ENCODE results near the gene MC4R.
"Not testable (repeated sequence)": the region's sequence is repeated elsewhere in the genome, so short reads cannot be mapped to it uniquely, and the experiment has no call there.

The MC4R gene

DNA sequence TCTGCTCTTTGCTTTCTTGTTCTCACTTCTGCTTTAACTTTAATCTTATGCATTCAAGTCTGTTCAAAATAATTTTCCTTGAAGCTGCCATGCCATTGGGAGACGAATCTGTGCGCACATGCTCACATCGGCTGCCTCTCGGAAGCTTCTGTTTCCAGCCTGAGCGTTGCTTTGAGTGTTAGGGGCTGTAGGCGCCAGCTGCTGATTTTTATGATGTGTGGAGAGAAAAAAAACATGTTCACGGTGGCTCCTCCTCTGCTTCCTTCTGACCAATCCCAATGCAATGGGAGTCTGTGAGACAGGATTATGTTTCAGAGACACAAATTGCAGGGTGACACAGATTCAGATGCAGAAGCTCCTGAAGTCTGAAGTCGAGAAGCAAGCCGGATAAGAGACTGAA, at the start of gene MC4R:
Gene MC4R (minus strand): TSS at position 180 of the 400 bp plus-strand sequence. CDS start 426 bp downstream, outside the sequence.
- peak; percentile 72 for DNase-seq (ENCODE audit: low read depth)

DNA sequence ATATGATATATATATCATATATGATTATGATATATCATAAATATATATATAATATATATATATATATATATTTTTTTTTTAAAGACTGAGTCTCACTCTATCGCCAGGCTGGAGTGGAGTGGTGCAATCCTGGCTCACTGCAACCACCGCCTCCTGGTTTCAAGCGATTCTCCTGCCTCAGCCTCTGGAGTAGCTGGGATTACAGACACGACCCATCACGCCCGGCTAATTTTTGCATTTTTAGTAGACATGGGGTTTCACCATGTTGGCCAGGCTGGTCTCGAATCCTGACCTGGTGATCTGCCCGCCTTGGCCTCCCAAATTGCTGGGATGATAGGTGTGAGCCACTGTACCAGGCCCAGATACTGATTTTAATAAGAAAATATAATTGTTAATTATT, 49.7 kb upstream of the MC4R start:
- DNase-seq (ENCODE audit: low read depth) = not testable (repeated sequence)

GRCh38 chr18:60421356-60422118, 49.0 kb upstream of the MC4R start:
- DNase-seq (ENCODE audit: low read depth) = peak; percentile 7

DNA sequence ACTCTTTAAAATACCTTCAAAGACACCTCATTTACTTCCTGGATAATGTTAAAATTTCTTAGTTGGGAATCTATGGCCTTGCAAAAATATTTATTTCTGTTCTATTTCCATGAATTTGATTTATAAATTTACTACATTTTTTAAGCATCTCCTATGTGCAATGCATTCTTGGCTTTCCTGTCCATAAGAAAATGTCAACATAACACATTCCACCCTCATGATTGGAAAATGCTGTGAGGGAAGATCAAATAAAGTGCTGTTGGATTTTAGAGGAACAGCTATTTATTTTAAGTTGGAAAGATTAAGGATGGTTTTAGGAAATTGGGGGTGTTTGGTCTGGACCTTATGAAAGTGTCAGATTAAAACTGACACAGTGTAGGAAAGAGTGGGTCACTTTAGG, 45.4 kb upstream of the MC4R start:
- DNase-seq (ENCODE audit: low read depth) = no peak

DNA sequence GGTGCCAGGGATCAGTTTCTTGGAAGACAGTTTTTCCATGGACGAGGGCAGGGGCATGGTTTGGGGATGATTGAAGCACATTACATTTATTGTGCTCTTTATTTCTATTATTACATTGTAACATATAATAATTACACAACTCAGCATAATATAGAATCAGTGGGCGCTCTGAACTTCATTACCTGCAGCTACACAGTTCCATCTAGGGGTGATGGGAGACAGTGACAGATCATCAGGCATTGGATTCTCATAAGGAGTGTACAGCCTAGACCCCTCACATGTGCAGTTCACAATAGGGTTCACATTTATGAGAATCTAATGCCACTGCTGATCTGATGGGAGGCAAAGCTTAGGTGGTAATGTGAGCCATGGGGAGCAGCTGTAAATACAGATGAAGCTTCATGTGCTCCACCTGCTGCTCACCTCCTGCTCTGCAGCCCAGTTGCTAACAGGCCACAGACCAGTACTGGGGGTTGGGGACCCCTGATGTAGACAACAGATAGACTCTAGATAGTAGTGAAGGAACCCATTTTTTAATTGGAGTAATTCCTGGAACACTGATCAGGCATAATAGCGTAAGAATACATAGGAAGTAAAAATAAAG, 41.5 kb upstream of the MC4R start:
- DNase-seq (ENCODE audit: low read depth) = peak; percentile 10

DNA sequence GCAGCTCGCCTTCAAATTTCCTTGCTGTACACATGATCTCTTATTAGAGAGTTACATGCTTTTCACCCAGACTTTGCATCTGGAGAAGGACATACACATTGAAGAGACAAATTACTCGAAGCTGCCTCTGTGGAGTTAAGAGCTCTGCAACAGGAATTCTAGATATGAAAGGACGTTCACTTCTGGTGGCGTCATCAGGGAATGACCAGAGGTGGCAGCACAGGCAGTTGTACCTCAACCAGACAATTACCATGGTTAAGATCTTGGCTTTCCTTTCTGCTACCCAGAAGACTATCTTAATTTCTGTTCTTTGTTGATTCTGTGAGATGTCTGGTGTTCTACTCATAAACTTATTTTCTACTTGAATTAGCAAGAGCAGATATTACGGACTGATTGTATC, 39.1 kb upstream of the MC4R start:
- no peak for DNase-seq (ENCODE audit: low read depth)

DNA sequence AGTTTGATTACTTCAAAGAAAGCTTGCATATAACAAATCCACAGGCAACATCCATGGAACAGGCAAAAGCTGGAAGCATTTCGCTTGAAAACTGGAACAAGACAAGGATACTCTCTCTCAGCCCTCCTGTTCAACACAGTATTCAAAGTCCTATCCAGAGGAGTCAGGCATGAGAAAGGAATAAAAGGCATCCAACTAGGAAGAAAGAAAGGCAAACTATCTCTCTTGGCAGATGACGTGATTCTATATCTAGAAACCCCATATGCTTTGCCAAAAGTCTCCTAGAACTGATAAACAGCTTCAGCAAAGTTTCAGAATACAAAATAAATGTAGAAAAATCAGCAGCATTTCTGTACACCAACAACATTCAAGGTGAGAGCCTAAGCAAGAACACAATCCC, 34.1 kb upstream of the MC4R start:
- DNase-seq (ENCODE audit: low read depth) = no peak

- no peak for DNase-seq (ENCODE audit: low read depth)
These were observed 32.0 kb upstream of the MC4R start for GRCh38 chr18:60404486-60405085.

DNA sequence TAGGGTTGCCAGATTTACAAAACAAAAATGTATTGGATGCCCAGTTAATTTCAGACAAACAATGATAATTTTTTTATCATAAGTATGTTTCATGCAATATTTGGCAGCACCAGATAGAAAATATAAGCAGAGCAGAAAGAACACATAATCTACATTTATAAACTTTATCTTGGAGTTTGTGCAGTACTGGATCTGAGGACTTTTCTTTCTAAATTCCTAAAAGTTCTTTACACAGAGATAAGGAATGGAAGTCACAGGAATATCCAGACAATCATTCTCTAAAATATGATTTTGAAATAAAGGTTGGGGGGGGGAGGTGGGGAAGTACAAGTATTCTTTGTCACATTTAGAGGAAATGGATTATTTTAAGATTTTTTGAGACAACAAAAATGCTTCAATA, 28.8 kb upstream of the MC4R start:
- no peak for DNase-seq (ENCODE audit: low read depth)

DNA sequence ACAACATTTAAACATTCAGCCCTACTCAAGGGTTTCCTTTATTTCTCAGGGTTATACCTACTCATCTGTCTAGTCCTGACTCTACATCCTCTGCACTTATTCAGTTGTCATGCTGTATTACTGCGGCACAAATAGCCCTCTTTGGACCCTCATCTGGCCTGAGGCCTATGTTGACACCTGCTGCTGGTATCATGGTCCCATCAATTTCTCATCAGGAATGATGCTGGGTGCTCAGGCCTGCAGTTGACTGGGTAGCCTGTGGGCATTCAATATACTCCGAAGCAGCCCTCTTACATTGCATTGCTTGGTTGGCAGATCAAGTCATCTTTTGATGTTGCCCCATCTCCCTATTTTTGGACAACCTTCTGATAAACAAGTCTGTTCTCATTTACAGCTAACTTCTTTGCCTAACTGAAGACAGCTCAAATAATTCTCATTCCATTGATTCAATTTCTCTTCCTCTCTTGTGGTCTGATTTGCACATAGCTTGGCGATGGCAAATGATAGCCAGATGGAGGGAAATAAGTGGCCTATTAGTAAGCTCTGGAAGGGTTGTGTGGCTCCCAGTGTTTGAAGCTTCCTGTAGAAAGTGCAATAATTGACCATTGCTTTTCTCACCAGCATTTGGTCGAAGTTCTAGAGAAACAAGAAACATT, 19.1 kb upstream of the MC4R start:
- DNase-seq (ENCODE audit: low read depth) = peak; percentile 85

DNA sequence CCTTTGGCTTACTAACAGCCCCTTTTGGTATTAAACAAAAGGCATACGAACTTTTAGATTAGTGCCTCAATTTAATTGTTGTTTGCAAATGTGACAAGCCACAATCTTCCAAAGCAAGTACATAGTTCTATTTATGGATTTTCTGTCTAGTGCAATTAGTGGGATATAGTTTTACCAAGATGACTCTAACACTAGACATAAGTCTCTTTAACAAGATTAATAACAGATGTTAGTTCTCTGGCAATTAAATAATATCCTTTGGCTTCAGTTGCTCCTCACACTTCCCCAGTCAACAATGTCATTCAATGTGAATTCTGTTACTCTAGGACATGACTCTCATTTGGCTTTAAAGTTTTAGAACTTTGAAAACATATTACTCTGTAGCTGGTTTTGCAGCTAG, 16.7 kb upstream of the MC4R start:
- no peak for DNase-seq (ENCODE audit: low read depth)

- no peak for DNase-seq (ENCODE audit: low read depth)
These were observed 13.1 kb upstream of the MC4R start for GRCh38 chr18:60385693-60386092.

DNA sequence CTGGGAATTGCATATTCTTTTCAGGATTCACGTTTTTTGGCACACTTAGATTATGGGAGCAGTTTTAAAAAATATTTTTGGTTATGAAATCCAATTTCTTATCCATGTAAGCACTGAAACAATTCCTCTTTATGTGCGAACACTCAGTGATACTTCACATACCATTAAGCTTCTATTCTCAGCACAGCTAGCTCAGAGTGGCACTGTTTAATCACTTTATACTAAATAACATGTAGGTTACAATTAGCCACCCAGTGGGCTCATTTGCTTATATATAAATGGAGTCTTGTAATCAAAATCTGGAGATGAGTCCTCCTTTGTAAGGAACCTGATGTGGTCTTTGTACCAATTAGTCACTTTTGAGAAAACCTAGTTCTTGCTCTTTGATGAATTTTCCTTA, 11.3 kb upstream of the MC4R start:
- DNase-seq (ENCODE audit: low read depth) = no peak

DNA sequence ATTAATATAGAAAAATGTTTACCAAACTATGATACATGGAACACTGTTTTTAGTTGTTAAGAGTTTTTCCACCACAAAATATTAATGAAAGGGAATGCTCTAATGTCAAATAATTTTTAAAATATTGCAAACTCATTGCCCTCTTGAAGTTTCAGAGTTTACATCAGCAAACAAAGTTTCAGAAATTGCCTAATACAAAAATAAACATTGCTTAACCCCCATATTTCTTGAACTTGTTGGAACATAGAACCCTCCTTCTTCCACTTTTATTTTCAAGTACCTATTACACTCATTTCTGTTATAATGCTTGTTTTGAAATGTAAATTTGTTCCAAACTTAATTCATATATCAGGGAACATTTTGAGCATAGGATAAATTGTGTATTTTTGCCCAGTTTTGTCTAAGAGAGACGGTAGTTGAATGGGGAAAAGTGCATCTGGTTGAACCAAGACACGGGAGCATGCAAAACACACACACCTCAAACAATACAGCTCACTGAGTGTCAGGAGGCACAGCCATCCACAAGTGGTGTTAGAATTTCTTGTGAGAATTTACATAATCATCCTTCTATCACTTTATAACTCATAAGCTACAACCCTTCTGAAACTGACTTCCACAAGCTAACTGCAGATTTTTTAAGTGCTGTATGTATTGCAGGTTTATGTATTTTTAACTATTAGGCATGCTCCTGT, 5.3 kb upstream of the MC4R start:
- DNase-seq (ENCODE audit: low read depth) = peak; percentile 52

GRCh38 chr18:60372132-60372531, 443 bp downstream of the MC4R start:
- no peak for DNase-seq (ENCODE audit: low read depth)

DNA sequence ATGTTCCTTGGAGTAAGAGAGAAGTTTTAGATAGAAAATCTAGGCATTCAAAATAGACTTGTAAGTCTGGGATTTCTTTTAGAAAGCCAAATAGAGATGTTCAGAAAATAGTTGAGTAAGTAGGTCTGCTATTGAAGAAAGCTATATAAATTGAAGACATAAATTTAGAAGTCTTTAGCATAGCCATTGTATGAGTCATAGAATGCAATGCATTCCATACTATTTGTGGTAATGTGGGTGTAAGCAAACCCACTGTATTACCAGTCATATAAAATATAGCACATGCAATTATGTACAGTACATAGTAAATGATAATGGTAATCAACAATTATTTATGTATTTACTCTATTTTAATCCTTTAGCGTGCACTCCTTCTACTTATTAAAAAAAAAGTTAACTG, 14.1 kb downstream of the MC4R start:
- DNase-seq (ENCODE audit: low read depth) = no peak

DNA sequence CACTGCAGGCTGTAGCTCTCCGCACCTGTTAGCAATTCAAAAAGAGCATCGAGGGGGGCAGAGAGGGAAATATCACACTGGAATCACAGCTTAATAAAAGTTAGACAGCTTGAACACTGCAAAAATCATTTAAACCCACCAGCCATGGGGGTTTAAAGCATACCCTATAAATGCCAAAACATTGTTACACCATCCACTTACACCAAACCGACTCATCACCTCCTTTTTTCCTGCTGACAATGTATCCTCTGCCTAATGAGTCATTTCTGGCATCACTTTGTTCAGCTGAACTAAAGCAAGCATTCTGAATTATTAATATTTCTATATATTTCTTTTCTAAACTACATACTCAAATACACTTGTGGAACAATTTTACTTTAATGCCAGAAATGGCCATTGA, 21.6 kb downstream of the MC4R start:
- DNase-seq (ENCODE audit: low read depth) = no peak

GRCh38 chr18:60350150-60350549, 22.4 kb downstream of the MC4R start:
- DNase-seq (ENCODE audit: low read depth) = no peak

- no peak for DNase-seq (ENCODE audit: low read depth)
These were observed 25.0 kb downstream of the MC4R start for GRCh38 chr18:60347526-60348045.

- no peak for DNase-seq (ENCODE audit: low read depth)
These were observed 33.6 kb downstream of the MC4R start for GRCh38 chr18:60339018-60339417.

- no peak for DNase-seq (ENCODE audit: low read depth)
These were observed 40.7 kb downstream of the MC4R start for GRCh38 chr18:60331890-60332289.

DNA sequence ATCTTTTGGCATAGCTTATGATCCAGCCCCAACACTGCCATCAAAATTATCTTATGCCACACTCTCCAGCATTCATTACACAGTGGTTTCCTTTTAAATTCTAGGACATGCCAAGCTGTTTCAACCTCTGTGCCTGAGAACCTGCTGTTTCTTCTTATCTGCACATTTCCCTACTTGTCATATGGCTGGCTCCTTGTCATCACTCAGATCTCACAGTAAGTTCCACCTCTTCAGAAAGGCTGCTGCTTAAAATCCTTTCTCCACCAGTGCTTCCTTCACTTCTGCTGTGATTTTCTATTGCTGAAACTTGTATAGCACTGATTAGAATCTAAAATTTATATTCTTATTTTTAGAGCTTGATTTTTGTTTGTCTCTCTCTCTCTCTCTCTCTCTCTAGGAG, 43.4 kb downstream of the MC4R start:
- DNase-seq (ENCODE audit: low read depth) = no peak
